SKM-1 (cell line): ENCODE results near the gene KCTD2.

ENCODE experiments used
- DNase-seq: peaks from one replicate; lab custom pipeline; 2025; ENCODE audit not compliant: unreplicated experiment; lab: John Stamatoyannopoulos, UW

KCTD2 gene

DNA sequence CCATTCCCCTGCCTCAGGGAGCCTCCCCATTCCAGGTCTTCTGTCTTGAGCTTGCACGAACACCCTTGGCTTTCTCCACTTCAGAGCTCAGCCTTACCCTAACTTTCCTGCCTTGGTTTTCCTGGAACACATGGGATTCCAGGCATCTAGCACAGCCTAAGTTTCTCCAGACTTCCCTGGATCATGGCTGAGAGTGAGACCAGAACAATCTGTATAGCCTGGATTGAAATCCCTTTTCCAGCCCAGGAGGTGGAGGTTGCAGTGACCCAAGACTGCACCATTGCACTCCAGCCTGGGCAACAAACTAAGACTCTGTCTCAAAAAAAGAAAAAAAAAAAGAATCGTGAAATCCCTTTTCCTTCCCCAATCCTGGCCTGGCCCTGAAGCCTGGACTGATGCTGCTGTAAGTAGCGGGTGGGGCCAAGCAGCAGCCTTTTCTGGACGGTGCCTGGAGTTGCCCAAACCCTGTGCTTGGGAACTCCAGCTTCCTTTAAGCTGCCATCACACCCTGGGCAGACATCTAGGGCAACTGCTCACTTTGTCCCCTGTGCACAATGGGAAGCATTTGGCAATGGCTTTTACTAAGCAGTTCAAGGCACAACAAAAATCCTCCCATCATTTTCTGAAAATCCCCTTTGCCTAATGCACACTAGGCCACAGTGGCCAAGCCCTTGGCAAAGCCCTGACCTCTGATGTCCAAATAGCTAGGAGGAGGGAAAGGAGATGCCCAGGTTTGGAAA, 28.7 kb downstream of the KCTD2 start:
- DNase-seq, result no peak

DNA sequence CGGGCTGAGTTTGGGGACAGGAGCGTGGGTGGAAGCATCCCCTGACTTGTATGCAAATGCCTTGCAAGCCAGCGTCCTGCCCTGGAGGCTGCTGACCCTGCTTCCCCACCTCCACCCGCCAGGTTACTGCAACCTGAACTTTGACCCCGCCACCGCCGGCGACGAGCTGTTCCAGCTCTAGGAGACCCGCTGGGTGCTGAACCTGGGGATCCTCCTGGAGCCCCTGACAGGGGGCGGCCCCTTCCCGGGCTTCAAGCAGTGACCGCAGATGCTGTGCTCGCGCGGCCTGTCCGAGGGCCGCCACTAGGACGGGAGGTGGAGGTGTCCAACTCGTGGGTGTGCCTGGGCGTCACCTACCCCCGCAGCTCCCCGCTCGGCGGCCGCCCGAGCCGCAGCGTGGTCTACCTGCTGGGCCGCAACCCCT, 30.1 kb downstream of the KCTD2 start:
- no peak for DNase-seq

DNA sequence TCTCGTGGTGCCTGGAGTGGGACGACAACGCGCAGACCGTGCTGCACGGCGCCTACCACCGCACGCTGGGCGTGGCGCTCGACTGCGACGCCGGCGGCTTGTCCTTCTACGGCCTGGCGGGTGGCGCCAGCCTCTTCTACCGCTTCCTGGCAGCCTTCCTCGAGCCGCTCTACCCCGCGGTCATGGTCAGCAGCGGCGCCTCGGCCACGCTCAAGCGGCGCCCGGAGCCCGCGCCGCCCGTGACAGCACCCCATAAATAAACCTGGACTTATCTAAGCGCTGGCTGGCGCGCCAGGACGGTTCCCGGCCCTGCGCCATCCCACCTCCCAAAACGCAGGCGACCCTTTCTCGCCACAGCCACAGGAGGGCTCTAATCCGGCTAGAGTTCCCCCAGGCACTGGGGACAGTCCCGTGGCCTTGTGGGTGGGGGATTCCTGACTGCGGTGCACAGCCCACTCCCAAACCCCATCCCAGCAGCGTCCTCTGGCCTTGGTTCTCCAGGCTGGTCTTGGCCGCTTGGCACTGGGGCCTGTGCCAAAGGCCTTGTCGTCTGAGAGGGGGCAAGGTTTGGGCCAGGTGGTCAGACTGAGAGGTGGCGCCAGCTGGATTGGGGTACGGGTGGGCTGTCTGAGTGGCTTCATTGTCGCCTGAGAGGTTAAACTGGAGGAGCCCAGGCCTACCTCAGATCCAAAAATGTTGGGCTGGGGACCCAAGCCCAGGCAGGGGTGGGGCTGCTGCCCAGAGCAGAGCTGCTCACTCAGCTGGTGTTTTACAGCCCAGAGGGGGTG, 30.7 kb downstream of the KCTD2 start:
- DNase-seq, result no peak

DNA sequence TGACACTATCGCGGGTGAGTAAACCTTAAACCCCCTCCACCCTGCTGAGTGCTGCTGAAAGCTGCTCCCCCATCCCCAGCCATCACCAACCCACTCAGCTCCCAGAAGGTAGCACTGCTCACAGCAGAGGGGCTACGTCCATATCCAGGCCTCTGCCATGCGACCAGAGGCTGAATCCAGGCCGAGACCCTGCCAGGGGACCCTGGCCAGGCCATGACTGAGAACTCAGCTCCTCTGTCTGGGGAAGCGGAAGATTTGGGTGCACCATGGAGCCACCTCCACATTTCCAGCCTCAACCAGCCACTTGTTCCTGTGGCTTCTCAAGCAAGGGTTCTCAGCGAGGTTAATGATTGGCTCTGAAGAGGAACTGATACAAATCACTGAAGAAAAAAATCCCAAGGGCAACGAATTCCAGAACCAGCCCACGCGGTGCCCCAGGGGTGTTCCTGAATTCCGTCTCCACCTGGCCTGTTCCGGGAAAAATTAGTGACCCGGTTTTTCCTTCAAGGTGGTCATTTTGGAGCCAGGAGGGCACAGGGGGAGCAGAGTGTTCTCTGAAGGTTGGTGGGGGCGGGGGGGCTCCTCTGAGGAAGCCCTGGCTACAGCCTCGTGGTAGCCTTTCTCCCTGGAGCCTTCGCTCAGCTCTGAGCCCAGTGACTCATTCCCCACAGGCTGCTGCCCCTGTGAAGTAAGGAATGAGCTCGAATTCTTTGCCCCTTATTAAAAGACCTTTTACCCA, 31.4 kb downstream of the KCTD2 start:
- DNase-seq, result no peak

DNA sequence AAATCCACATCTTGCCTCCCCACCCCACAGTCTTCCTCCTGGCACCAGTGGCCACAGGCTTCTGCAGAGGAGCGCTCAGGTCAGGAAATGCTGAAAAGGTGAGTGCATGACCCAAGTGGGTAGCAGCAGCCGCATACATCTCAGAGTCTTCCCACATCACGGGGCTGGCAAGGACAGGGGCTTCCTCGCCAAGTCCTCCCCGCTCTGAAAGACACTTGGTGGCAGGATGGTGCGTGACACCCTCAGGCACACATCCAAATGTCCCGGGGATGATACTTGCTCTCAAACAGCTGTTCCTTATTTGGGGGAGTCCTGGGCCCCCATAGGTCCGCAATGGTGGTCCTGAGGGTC, 32.0 kb downstream of the KCTD2 start:
- DNase-seq, result no peak

DNA sequence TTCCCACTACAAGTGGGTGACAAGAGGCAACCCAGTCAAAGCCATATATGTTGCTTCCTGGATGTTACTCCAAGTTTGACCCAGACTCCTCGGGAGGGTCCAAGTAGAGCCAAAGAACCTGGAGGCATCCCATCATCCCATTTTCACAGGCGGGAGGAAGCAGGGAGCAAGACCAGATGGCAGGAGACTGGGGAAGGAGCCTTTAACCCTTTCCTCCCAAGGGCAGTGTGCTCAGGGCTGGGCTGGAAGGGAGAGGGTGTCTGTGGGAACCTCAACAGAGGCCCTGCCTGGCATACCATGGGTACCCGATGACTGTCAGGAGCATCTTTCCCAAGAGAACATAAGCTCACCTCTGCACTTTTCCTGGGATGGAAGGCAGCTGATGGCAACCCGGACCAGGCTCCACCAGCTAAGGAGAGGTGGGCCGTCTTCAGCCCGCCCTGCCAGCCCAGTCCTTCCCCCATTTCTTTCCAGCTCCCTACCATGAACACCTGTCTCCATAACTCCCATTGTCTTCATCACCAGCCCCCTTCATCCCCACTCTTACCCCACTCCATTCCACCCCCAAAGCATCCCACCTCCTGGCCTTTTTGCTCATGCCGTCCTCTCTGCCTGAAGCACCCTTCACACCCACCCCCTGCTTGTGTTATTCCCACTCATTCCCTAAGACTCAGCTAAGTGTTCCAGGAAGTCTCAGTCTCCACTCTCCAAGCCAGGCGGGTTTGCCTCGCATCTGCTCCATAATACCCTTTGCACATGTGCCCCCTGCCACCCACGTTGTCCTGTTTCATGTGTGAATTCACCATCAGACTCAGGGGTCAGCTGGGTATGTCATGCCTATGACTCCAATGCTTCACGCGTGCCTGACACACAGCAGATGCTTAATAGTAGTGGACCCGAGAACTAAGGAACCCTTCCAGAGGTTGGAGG, 34.9 kb downstream of the KCTD2 start:
- DNase-seq, result no peak

DNA sequence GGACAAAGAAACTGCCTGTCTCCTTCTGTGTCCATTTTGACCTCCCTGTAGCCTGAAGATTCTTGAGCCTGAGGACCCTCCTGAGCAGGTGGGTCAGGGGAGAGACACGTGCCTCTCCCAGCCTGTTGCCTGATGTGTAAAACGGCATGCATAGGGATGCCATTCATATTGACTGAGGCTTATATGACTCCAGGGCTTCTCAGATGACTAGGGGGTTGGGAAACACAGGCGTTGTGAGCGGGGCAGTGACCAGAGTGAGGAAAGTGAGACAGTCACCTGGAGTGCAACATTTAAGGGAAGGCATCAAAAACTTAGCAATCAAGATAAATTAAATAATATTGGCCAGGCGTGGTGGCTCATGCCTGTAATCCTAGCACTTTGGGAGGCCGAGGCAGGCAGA, 35.7 kb downstream of the KCTD2 start:
- no peak for DNase-seq

DNA sequence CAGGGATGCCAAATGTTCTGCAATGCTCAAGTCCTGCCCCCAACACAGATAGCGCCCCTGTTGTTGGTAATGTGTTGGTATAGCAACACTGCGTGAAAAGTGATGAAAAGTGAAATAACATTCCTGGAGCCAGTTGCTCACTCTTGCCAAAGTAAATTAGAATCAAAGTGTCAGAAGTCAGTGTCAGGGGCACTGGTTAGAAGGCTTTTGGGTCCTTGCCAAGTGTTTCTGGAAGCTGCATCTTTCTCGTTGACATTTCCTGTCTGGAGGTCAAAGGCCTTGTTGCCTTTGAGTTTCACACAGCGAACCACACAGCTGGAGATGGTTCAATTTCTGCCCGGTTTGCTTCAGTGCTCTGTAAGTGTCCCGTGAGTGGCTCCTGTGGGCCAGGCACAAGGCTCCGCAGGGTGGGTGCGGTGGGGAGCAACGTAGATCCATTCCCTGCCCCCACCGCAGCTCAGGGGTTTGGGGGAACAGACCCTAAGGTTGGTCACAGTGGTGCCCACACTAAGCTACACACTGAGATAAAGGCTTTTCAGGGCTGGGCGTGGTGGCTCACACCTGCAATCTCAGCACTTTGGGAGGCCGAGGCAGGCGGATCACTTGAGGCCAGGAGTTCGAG, 37.1 kb downstream of the KCTD2 start:
- no peak for DNase-seq

DNA sequence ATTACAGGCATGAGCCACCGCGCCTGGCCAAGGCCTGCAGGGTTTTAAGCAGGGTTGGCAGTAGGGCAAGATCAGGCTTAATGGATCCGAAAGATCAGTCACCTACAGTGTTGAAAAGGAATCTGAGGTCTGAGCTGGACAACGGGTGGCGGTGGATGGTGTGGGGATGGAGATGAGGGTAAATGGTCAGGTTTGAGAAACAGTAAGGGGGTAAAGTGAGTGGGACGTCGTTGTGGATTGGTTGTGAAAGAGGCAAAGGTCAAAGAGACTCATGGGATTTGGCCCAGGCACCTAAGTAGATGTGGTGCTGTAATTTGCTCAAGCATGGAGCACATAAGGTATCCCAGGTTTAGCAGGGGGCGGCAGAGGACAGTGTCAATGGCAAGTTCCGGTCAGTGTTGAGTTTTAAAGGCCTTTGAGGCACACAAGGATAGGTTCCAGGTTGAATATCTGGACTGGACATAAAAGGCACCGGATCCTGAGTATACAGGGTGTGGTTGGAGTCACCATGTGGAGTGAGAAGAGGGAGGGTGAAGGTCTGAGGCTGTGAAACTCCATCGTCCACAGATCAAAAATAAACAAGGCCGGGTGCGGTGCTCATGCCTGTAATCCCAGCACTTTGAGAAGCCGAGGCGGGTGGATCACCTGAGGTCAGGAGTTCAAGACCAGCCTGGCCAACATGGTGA, 39.6 kb downstream of the KCTD2 start:
- DNase-seq, result no peak

DNA sequence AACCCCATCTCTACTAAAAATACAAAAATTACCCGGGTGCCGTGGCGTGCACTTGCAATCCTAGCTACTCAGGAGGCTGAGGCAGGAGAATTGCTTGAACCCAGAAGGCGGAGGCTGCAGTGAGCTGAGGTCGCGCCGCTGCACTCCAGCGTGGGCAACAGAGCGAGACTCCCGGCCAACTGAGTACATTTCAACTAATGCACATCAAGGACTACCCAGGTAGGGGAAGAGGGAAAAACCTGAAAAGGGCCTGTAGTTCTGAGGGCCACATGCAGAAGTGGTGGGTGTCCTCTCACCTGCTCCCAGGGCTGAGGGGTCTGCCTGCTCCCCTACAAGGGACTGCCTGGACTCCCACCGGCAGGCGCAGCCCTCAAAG, 40.1 kb downstream of the KCTD2 start:
- DNase-seq, result no peak

DNA sequence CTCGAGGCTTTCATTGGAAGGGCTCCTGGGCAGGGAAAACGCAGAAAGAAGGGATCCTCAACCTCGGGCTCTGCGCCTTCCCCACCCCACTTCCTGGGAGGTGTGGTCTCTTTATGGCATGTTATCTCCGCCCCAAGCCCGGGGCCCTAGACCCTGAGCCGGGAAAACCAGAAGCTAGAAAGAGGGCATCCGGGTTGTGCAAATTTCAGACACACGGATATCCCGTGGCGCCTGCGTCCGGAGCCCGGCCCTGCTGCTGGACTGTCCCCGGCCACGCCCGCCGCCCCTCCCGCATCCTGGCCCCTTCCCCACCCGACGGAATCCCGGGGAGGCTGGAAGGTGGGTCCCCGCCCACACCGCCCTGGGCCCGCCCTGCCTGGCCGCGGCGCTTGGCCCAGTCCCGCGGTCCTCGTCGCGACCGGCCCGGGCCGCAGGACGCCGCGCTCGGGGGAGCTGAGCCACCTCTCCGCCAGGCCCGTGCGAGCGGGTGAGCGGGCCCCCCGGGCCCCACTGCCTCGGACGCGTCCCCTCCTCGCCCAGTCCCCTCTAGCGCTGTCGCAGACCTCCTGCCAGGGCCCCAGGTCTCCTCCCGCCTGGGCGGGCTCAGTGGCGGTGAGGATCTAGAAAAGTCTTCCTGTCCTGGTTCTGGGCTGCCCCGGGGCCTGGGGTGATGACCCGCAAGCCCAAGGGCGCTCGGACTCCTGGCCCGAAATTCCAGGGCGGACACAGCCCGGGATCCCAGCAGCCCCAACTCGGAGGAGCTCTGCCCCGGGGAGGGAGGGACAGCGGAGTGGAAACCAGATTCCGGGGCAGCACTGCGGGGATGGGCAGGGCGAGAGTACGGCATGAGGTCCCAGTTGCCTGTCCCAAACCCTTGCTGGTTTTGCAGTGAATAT, 40.8 kb downstream of the KCTD2 start, which contains the start of gene SLC16A5:
Gene SLC16A5, plus strand, starts transcription at position 397 of the 896 bp plus-strand sequence. CDS start 5,683 bp downstream, outside the sequence.
- DNase-seq, result peak; percentile 32

DNA sequence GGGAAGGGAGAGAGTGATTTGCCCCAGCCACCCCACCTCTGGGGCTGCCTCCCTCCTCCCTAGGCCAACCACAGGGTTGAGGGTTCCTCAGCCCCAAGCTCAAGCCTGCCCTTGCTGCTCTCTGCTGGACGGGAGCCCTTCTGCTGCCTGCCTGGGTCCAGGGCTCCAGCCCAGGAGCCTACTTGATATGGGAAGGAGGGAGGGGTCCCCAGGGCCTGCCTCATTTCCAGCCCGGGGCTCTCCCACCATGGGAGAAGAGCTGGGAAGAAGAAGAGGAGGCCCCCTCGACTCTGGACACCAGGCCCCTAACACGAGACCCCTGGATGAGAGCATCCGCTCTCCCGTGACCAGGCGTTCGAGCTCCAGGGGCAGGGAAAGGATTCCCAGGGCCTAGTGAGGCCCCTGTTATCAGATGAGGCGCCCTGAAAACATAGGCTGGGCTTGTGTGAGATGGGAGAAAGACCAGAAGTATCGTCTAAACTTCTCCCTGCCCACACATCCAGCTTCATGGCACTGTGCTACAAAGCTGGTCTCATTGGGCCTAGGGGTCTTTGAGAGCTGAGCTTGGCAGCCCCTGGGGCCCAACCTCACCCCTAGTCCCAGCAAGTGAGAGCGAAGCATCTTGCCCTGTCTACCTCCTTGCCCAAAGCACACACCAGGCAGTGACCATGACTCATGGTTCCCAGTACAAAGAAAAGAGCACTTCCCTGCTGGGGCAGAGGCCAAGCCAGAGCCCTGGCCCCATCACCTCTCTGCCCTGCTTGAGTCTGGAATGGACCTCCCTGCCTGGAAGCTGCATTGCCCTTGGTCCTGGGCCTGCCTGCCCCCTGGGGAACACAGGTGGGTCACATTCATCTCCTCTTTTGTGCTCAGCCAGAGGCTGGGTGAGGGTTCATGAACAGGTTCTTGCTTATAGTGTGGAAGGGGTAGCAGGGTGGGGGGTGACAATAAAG, 41.7 kb downstream of the KCTD2 start:
- DNase-seq, result no peak

DNA sequence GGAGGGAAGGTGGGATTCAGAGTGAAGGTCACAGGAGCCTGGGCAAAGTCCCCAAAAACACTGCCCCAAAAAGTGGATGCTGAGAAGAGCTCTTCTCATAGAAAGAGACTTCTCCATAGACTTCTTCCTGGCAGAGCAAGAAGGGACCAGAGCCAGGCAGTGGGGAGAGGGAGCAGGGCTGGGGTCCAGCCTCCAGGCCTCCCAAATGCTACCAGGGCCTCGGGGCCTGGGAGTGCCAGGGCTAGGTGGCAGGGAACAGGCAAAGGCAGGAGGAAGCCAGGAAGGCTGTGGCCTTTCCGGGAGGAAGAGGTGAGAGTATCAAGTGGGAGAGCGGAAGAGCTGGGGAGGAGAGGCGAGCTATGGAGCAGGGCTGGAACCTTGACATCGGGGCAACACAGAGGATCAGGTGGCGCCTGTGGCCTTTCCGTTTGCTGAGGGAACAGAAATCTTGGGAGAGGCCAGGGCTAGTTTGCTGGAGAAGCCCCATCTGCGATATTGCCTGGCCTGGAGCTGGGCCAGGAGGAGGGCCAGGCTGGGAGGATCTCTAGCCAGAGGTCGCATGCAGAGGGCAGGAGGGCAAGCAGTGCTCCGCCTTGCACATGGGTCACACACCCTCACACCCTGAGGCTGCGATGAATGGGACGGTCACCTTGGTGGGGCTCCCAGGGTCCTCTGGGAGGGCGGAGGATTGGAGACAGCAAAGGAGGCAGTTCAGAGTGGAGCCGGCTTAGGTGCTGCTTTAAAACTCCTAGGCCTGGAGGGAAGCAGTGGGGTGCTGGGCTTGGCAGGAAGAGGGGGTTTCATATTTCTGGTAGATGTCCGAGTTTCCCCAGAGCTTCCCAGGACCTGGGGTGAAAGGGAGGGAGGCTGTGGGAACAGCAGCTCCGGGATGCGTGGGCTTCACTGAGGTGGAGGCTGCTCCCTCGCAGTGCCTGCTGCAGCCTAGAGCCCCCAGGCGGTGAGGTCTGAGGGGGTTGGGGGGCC, 44.1 kb downstream of the KCTD2 start:
- no peak for DNase-seq

DNA sequence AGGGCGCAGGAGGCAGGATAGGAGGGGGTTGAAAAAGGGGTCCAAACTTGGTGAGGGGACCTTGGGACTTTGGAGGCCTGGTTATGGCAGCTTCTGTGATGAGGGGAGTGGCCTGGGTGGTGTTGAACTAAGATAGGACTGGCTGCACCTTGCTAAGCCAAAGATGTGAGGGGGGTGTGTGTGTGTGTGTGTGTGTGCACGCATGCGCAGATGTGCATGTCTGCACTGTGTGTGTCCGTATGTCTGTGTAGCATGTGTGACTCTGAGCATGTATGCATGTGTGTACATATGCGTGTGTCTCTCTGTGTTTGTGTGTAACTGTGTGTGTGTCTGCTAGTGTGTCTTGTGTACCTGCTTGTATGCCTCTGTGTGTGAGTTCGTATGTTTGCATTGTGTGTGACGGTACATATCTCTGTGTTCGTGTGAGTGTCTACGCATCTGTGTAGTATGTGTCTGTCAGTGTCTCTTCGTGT, 44.9 kb downstream of the KCTD2 start:
- DNase-seq, result no peak

DNA sequence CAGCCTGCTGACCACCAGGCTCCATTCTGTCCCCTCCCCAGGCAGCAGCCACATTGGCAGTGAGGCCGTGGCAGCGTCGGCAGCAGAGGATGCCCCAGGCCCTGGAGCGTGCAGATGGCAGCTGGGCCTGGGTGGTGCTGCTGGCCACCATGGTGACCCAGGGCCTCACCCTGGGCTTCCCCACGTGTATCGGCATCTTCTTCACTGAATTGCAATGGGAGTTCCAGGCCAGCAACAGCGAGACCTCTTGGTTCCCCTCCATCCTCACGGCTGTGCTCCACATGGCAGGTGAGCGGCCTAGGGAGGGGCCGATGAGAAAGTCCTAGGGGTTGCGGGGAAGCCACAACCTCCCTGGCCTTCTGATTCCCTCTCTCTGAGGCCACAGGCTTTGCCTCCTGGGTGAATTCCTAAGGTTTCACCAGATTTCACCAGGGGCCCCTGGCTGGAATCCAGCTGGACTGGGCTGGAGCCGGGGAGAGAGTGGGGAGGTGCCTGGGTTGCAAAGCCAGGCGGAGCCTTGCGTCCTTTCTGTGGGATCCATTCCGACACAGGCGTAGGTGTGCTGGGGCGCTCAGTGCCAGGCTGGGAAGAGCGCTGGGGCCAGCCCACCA, 46.6 kb downstream of the KCTD2 start:
- DNase-seq, result no peak

DNA sequence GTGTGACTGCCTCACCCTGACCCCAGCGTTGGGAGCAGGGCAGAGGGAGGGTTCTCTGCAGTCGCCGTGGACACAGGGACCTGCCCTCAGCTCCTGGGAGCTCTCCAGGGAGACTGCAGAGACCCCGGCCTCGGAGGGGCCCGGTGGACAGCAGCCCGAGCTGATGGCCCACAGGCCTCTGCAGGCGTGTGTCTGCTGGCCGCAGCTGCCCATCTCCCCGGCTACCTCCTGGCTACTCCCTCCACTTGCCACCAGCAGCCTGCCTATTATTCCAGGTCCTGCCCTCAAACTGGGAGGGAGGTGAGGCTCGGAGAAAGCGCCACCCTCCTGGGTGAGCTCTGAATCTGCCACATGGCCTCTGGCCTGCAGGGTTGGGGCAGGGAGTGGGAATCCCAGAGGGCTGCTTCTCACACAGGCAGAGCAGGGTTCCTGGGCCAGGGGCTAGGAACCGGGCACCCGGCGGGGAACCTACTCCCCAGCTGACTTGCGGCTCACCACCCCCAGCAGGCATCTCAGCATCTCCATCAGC, 47.9 kb downstream of the KCTD2 start:
- no peak for DNase-seq
